ENCODE measurements around the gene ARHGAP19.
A peak's percentile ranks its signal among the peaks of the same experiment; 100 is the strongest.
"Not testable (repeated sequence)": the region's sequence is repeated elsewhere in the genome, so short reads cannot be mapped to it uniquely, and the experiment has no call there.

The ARHGAP19 gene

GRCh38 chr10:97311111-97311626 is 18.7 kb upstream of the ARHGAP19 start:
- H3K9me3 Mint-ChIP-seq: no peaks in the 10 kb centered on the region
- H3K4me1 Mint-ChIP-seq (ENCODE audit: low read depth): no peaks in the 10 kb centered on the region
- no peak for DNase-seq
- H3K27me3 Mint-ChIP-seq: no peaks in the 10 kb centered on the region
- no peak overlapping the region for H3K4me3 Mint-ChIP-seq
- H3K27ac Mint-ChIP-seq: no peak overlapping the region
- H3K36me3 Mint-ChIP-seq (ENCODE audit: low read depth): no peaks in the 10 kb centered on the region

- Mint-ChIP-seq H3K9me3 (no peaks in the 10 kb centered on the region), H3K4me3 (no peak overlapping the region), H3K36me3 (ENCODE audit: low read depth) (no peaks in the 10 kb centered on the region), H3K27me3 (no peaks in the 10 kb centered on the region), H3K27ac (no peak overlapping the region), H3K4me1 (ENCODE audit: low read depth) (no peaks in the 10 kb centered on the region)
- no peak for DNase-seq
Observed at GRCh38 chr10:97307866-97308780, 15.7 kb upstream of the ARHGAP19 start.

GRCh38 chr10:97307441-97307840 is 15.0 kb upstream of the ARHGAP19 start:
- no peak overlapping the region for H3K27ac Mint-ChIP-seq
- no peak overlapping the region for H3K4me3 Mint-ChIP-seq
- no peak for DNase-seq
- no peaks in the 10 kb centered on the region for H3K36me3 Mint-ChIP-seq (ENCODE audit: low read depth)
- H3K9me3 Mint-ChIP-seq: no peaks in the 10 kb centered on the region
- H3K4me1 Mint-ChIP-seq (ENCODE audit: low read depth): no peaks in the 10 kb centered on the region
- no peaks in the 10 kb centered on the region for H3K27me3 Mint-ChIP-seq

- H3K36me3 Mint-ChIP-seq (ENCODE audit: low read depth): no peaks in the 10 kb centered on the region
- no peak overlapping the region for H3K27ac Mint-ChIP-seq
- H3K4me1 Mint-ChIP-seq (ENCODE audit: low read depth): no peaks in the 10 kb centered on the region
- no peak overlapping the region for H3K4me3 Mint-ChIP-seq
- no peak for DNase-seq
- no peaks in the 10 kb centered on the region for H3K27me3 Mint-ChIP-seq
- no peaks in the 10 kb centered on the region for H3K9me3 Mint-ChIP-seq
Observed at GRCh38 chr10:97302088-97302791, 9.8 kb upstream of the ARHGAP19 start.

GRCh38 chr10:97300980-97301379 is 8.5 kb upstream of the ARHGAP19 start:
- H3K36me3 Mint-ChIP-seq (ENCODE audit: low read depth): no peaks in the 10 kb centered on the region
- no peak for DNase-seq
- no peaks in the 10 kb centered on the region for H3K4me1 Mint-ChIP-seq (ENCODE audit: low read depth)
- H3K9me3 Mint-ChIP-seq: no peaks in the 10 kb centered on the region
- no peaks in the 10 kb centered on the region for H3K27me3 Mint-ChIP-seq
- no peak overlapping the region for H3K27ac Mint-ChIP-seq
- no peak overlapping the region for H3K4me3 Mint-ChIP-seq

- DNase-seq: no peak
- no peak overlapping the region for H3K4me3 Mint-ChIP-seq
- no peaks in the 10 kb centered on the region for H3K36me3 Mint-ChIP-seq (ENCODE audit: low read depth)
- H3K9me3 Mint-ChIP-seq: no peaks in the 10 kb centered on the region
- H3K27ac Mint-ChIP-seq: no peak overlapping the region
- H3K27me3 Mint-ChIP-seq: no peaks in the 10 kb centered on the region
- H3K4me1 Mint-ChIP-seq (ENCODE audit: low read depth): no peaks in the 10 kb centered on the region
Observed at GRCh38 chr10:97298223-97298571, 5.8 kb upstream of the ARHGAP19 start.

- no peaks in the 10 kb centered on the region for H3K9me3 Mint-ChIP-seq
- H3K4me3 Mint-ChIP-seq: no peak overlapping the region
- DNase-seq: no peak
- peaks cover 2% of the 10 kb centered on the region for H3K4me1 Mint-ChIP-seq (ENCODE audit: low read depth)
- no peaks in the 10 kb centered on the region for H3K36me3 Mint-ChIP-seq (ENCODE audit: low read depth)
- no peak overlapping the region for H3K27ac Mint-ChIP-seq
- H3K27me3 Mint-ChIP-seq: no peaks in the 10 kb centered on the region
Observed at GRCh38 chr10:97297556-97298222, 5.3 kb upstream of the ARHGAP19 start.

GRCh38 chr10:97292862-97293198 is 393 bp upstream of the ARHGAP19 start:
- no peaks in the 10 kb centered on the region for H3K9me3 Mint-ChIP-seq
- H3K27me3 Mint-ChIP-seq: no peaks in the 10 kb centered on the region
- peaks cover 19% of the 10 kb centered on the region for H3K4me1 Mint-ChIP-seq (ENCODE audit: low read depth)
- peak overlapping the region; percentile 95 for H3K27ac Mint-ChIP-seq
- no peak for DNase-seq
- peak overlapping the region; percentile 90 for H3K4me3 Mint-ChIP-seq
- peaks cover 15% of the 10 kb centered on the region for H3K36me3 Mint-ChIP-seq (ENCODE audit: low read depth)

GRCh38 chr10:97291357-97292096 is 910 bp downstream of the ARHGAP19 start:
- Mint-ChIP-seq H3K4me3 (peak overlapping the region; percentile 90), H3K27ac (peak overlapping the region; percentile 95), H3K4me1 (ENCODE audit: low read depth) (peaks cover 19% of the 10 kb centered on the region), H3K36me3 (ENCODE audit: low read depth) (peaks cover 23% of the 10 kb centered on the region), H3K9me3 (no peaks in the 10 kb centered on the region), H3K27me3 (no peaks in the 10 kb centered on the region)
- no peak for DNase-seq

- not testable (repeated sequence) for H3K27me3 Mint-ChIP-seq, H3K27ac Mint-ChIP-seq, H3K9me3 Mint-ChIP-seq, DNase-seq
- Mint-ChIP-seq H3K4me3 (peak overlapping the region; percentile 90), H3K36me3 (ENCODE audit: low read depth) (peaks cover 26% of the 10 kb centered on the region), H3K4me1 (ENCODE audit: low read depth) (peaks cover 19% of the 10 kb centered on the region)
Observed at GRCh38 chr10:97290576-97291356, 1.7 kb downstream of the ARHGAP19 start.

- not testable (repeated sequence) for H3K9me3 Mint-ChIP-seq, H3K4me3 Mint-ChIP-seq, DNase-seq, H3K27ac Mint-ChIP-seq, H3K27me3 Mint-ChIP-seq
- Mint-ChIP-seq H3K4me1 (ENCODE audit: low read depth) (peaks cover 19% of the 10 kb centered on the region), H3K36me3 (ENCODE audit: low read depth) (peaks cover 27% of the 10 kb centered on the region)
Observed at GRCh38 chr10:97290076-97290475, 2.4 kb downstream of the ARHGAP19 start.

- Mint-ChIP-seq H3K27me3 (no peaks in the 10 kb centered on the region), H3K4me1 (ENCODE audit: low read depth) (peaks cover 22% of the 10 kb centered on the region), H3K27ac (peak overlapping the region; percentile 63), H3K36me3 (ENCODE audit: low read depth) (peaks cover under 1% of the 10 kb centered on the region), H3K4me3 (no peak overlapping the region), H3K9me3 (no peaks in the 10 kb centered on the region)
- no peak for DNase-seq
Observed at GRCh38 chr10:97280783-97281182, 11.7 kb downstream of the ARHGAP19 start.

GRCh38 chr10:97279121-97279815 is 13.2 kb downstream of the ARHGAP19 start:
- no peaks in the 10 kb centered on the region for H3K9me3 Mint-ChIP-seq
- H3K36me3 Mint-ChIP-seq (ENCODE audit: low read depth): no peaks in the 10 kb centered on the region
- no peak for DNase-seq
- no peak overlapping the region for H3K4me3 Mint-ChIP-seq
- H3K27me3 Mint-ChIP-seq: no peaks in the 10 kb centered on the region
- H3K4me1 Mint-ChIP-seq (ENCODE audit: low read depth): peaks cover 22% of the 10 kb centered on the region
- no peak overlapping the region for H3K27ac Mint-ChIP-seq

Data from activated T-cell treated with anti-CD3 and anti-CD28 coated beads, Interleukin-2, amount 50 U/mL, for 24 hours (primary cell).